NCI-H2196 treated with DMSO at 0.1 percent for 48 hours (cell line): Measurements from ENCODE around the gene RAB36.

Source experiments
- DNase-seq: peaks from one replicate; lab custom pipeline; 2025; ENCODE audit not compliant: unreplicated experiment; lab: John Stamatoyannopoulos, UW

The RAB36 gene

DNA sequence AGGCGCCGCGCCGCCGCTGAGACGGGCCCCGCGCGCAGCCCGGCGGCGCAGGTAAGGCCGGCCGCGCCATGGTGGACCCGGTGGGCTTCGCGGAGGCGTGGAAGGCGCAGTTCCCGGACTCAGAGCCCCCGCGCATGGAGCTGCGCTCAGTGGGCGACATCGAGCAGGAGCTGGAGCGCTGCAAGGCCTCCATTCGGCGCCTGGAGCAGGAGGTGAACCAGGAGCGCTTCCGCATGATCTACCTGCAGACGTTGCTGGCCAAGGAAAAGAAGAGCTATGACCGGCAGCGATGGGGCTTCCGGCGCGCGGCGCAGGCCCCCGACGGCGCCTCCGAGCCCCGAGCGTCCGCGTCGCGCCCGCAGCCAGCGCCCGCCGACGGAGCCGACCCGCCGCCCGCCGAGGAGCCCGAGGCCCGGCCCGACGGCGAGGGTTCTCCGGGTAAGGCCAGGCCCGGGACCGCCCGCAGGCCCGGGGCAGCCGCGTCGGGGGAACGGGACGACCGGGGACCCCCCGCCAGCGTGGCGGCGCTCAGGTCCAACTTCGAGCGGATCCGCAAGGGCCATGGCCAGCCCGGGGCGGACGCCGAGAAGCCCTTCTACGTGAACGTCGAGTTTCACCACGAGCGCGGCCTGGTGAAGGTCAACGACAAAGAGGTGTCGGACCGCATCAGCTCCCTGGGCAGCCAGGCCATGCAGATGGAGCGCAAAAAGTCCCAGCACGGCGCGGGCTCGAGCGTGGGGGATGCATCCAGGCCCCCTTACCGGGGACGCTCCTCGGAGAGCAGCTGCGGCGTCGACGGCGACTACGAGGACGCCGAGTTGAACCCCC lies 35.8 kb downstream of the RAB36 start:
- no peak for DNase-seq

DNA sequence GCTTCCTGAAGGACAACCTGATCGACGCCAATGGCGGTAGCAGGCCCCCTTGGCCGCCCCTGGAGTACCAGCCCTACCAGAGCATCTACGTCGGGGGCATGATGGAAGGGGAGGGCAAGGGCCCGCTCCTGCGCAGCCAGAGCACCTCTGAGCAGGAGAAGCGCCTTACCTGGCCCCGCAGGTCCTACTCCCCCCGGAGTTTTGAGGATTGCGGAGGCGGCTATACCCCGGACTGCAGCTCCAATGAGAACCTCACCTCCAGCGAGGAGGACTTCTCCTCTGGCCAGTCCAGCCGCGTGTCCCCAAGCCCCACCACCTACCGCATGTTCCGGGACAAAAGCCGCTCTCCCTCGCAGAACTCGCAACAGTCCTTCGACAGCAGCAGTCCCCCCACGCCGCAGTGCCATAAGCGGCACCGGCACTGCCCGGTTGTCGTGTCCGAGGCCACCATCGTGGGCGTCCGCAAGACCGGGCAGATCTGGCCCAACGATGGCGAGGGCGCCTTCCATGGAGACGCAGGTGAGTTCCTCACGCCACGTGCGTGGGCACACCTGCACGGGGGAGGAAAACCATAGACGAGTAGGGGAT lies 36.5 kb downstream of the RAB36 start:
- no peak for DNase-seq

DNA sequence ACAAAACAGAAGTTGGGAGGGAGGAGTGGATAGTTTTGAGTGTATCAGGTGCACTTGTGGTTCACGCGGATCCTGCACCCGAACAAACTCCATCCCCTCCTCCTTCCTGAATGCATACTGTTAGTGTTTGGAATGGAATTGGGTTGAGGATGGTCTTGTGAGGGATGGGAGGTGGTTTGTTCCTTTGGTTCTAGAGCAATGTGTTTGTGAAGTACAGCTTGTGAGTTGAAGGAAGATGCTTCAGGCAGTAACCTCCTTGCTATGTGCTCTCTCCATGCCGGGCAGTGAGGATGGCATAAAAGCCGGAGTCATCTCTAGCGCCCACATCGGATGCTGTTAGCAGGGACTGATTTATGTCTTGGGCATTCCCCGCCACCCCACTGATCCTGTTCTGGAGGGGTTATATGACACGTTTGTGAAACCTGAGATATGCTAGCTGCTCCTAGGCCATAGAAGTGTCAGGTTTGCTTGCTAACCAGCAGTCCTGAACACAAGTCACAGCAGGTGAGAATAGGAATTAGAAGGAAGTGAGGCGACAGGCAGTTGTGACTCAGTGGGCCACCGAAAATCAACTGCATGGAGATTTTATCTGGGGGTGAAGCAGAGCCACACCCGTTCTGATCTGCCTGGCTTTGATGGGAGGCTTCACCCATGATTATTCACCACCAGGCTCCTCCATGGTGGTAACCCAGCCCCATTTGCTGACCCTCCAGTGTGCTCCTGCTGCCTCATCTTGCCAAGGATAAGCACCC lies 37.2 kb downstream of the RAB36 start:
- DNase-seq, result no peak

DNA sequence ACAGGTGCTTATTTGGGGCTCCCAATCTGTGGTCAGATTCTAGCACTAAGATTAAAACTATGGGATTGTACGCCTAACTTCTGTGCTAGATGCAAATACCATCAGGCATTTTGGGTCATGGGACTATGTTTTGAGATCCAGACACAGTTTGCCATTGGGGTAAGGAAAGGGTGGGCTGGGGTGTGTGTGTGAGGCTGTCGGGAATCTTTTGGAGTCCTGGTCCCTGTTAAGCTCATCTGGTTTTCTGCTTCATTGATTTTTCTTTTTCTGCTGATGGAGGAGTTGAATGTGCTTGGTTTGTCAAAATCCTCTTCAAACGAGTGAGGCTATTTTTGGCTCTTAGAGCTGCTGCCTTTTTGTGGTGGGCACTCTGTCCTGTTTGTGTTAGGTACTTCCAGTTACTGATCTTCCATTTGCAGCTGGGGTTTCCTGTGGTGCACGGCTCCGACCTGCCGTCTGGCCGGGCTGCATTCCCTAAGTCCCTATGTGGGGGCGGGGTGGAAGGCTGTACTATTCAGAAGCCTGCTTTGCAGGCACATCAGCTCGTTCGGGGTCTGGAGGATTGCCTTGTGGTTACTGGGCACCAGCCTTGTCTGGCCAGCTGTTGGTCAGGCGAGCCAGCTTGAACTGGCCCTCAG lies 37.9 kb downstream of the RAB36 start:
- DNase-seq, result no peak

DNA sequence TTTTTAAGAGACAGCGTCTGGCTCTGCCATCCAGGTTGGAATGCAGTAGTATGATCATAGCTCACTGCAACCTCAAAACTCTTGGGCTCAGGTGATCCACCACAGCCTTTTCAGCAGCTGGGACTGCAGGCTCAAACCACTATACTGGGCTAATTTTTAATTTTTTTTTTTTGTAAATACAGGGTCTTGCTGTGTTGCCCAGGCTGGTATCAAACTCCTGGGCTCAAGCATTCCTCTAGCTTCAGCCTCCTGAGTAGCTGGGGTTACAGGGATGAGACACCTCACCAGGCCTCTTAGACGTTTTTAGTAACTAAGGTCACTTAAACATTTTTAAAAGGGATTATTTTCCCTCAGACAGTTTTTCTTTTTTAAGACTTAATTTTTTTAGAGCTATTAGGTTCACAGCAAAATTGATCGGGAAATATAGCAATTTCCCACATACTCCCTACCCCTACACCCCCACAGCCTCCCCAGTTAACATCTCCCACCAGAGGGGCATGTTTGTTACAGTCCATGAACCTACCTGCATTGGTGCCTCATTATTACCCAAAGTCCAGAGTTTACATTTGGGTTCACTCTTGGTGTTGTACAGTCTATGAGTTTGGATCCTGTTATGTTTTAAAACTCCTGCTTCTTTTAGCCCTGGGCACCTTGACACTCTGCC lies 39.0 kb downstream of the RAB36 start:
- DNase-seq, result no peak

DNA sequence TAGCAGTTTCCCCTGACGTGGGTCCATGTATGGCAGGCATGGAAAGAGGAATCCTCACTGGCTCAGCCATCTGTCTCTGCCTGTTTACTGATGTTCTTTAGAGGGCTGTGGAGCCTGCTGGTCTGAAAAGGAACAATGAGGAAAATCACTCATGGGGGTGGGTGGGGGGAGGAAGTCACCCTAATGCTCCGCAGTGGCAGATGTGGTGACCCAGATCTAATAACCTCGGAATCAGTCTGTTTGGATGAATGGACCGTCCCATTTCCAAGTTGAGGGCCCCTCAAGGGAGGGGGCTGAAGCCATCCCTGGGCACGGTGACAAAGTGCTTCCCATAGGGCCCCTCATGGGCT lies 39.5 kb downstream of the RAB36 start:
- DNase-seq, result no peak

DNA sequence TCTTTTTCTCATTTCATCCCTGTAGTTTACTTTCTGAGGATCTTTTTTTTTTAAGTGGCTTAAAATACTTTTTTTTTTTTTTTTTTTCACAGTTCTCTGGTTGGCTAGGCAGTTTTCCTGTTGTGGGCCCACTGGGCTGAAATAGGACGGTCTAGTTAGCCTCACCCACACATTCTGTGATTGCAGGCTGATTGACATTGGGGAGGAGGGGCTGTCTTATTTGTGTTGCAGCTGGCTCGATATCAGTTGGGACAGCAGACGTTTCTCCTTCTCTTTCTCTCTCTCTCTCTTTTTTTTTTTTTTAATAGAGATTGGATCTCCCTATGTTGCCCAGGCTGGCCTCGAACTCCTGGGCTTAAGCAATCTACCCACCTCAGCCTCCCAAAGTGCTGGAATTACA lies 41.9 kb downstream of the RAB36 start:
- no peak for DNase-seq

DNA sequence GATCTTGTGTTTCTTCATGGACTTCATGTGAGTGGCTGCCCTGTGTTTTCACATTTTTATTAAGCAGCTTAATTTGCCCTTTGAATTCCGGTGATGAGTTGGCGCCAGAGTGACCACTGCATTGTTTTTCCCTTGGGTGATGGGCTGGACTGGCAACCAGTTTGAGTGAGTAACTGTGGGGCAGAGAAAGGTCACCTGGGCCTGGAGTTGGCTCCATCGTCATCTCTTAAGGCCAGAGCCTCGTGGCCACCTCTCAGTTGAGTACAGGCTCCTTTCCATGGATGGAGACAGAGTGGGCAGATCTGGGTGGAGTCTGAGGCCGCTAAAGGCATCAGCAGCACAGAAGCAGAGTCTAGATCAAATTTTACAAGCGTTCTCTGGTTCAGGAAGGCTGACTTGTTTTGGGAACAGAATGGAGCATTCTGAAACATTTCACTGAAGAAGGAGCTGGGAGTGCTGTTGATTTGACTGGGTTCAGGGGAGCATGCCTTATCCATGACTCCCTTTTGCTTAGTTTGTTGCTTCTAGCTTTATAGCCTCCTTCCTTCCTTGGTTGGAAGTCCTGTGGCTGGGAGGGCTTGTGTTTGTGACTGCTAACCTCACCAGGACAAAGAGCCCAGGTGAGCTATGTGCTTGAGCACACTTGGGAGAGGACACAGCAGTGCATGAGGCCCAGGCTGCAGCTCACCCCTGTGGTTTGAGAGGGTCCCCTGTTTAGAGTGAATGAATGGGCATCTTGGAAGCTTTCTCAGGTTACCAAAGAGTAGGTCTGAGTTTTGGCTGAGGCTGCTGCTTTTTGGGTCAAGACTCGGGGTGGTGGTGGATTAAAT lies 42.8 kb downstream of the RAB36 start:
- DNase-seq, result no peak

DNA sequence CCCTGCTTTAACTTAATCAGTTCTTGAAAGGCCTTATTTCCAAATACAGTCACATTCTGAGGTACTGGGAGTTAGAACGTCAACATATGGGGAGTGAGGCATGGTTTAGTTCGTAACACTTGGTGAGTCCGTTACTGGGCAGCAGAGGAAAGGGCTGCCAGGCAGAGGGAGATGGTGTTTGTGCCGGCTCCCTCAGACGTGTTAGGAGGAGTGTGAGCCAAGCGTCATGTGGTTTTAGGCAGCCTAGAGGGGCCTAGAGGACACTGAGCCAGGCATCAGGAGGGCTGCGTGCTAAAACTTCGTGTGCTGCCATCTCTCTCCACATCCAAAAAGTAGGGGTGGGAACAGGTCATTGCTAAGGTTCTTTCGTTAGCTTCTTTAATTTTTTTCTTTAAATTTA lies 45.2 kb downstream of the RAB36 start:
- DNase-seq, result no peak

DNA sequence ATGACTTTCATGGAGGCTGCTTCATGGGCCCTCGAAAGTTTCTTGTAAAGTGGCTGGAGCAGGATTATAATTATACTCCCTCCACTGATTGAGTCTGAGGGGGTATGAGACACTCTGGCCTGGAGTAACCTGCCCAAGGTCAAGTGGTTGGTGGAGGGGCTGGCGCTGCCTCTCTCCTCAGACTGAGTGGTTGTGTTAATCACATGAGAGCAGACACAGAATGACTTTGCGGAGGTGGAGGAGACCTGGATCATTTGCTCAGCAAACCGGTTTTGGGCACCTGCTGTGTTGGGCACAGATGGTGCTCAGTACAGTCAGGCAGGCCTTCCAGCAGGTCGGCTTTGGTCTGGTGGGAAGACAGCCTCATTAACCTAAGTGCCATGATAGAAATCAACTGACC lies 46.9 kb downstream of the RAB36 start:
- DNase-seq, result peak; percentile 43

DNA sequence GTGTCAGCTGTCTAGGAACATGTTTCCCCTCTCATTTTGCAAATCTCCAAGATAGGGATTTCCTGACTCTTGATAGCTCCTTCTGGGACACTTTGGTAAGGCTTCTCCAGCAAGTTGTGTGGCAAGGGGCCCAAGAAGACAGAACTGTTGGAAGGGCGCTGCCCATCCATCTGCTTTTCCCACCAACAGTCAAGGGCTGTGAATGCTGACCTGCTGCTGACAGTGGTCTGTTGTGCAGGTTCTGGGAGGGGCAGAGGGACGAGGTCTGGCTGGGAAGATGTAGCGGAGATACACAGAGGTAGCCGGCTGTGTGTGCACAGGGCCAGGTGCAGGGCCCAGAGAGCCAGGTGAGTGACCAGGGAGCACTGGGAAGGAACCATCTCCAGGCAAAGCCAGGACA lies 47.3 kb downstream of the RAB36 start:
- no peak for DNase-seq

DNA sequence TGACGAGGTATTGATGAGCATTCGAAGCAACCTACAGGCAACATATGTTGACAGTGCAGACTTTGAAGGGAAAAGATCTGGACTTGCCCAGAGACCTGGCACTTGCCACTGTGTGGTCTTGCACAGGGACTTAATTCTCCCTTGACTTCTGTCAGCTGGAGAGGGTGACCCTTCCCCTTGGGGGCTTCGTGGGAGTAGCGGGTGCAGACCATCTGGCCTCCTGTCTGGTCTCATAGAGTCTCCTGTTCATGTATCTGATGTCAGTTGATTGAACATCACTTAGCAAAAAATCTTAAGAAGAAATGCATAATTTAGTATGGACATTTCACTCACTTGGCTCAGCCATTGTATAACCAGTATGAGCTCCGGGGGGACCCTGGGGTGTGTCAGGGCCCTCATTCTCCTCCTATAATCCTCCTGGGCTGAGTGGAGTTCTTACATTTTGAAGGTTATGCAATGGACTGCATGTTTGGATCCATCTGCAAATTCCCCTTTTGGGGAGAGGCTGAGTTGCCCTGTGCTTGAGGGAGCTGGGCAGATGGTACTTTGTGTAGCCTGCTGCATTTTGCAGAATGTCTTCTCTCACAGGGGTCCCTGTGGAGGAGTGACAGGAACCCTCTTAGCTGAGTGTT lies 48.0 kb downstream of the RAB36 start:
- no peak for DNase-seq

DNA sequence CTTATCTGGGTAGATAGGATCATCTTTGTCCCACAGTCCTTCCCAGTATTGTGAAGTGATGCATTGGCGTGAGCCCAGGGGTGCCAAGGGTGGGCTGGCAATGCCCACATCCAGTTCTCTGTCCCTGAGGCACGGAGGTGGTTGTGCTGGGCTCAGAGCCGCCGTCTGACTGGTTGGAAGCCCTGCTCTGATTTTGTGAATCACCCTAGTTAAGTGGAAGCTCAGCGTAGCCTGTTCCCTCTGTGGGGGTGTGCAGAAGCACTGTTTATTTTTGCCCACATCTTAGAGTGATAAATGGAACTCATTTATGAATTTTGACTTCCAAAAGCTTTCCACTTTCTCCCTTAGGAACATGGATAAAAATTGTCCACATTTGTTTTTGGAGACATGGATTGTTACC lies 48.6 kb downstream of the RAB36 start:
- no peak for DNase-seq

DNA sequence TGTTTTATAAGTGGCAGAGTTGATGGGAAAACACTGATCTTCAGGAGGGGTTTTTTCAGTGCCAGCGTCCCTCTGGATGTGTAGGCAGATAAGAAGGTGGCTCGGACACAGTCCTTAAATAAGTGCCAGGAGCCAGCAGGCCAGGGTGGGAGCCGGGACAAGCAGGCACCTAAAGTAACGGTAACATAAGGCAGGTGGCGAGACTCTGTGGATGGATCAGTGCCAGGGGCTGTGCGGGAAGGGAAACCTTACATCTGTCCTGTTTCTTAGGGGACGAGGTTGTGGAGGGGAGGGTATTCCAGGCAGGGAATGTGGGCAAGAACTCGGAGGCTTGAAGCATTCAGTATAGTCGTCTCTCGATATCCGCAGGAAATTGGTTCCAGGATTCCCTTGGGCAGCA lies 50.9 kb downstream of the RAB36 start:
- DNase-seq, result no peak

DNA sequence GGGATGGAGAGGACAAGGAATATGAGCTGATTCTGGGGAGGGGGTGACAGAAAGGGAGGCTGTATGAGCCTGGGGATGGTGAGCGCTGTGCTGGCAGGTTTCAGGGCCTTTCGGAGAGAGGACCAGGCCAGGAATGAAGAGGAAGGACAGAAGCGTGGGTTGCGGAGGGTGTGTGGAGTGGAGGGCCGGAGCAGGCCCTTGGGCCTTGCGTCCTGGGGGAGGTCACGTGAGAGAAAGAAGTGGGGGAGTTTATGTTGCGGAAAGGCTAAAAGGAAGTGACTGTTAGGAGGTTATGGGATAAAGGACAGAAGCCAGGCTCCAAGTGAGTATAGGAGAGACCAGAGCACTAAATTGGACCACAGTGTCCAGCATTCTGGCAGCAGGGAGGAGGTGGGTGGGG lies 52.6 kb downstream of the RAB36 start:
- DNase-seq, result no peak

DNA sequence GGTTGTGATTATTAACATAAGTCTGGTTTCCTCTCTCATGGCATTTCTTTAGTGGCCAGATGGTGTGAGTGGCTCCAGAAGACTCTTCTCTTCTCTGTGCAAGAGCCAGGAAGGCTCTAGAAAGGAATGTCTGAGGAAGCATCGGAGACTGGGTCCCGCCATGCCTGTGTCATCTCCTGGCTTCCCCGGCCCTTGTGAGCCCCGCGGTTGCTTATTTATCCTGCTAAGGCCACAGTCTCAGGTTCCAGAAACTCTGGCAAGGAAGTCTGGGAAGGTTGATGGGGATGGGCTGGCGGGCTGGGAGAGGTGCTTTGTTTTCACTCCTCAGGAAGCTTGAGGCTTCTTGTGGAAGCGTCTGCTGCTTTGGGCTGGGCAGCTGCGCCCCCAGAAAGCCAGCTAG lies 53.9 kb downstream of the RAB36 start:
- no peak for DNase-seq

DNA sequence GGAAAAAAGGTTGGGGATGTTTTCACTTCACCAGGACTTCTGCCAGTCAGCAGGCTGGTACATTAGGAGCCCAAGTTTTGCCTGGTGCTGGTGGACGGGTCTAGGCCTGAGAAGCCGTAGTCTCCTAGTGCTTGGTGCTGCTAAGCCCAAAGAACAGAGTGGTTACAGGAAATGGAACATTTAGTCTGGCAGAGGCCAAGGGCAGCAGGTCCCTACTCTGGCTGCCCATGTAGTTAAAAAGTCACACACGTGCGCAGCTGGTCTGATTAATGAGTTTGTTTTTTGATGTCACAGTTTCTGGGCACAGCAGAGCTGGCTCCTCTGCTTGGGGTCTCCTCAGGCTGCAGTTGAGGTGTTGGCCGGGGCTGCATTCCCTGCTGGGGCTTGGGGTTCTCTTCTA lies 55.6 kb downstream of the RAB36 start:
- no peak for DNase-seq

DNA sequence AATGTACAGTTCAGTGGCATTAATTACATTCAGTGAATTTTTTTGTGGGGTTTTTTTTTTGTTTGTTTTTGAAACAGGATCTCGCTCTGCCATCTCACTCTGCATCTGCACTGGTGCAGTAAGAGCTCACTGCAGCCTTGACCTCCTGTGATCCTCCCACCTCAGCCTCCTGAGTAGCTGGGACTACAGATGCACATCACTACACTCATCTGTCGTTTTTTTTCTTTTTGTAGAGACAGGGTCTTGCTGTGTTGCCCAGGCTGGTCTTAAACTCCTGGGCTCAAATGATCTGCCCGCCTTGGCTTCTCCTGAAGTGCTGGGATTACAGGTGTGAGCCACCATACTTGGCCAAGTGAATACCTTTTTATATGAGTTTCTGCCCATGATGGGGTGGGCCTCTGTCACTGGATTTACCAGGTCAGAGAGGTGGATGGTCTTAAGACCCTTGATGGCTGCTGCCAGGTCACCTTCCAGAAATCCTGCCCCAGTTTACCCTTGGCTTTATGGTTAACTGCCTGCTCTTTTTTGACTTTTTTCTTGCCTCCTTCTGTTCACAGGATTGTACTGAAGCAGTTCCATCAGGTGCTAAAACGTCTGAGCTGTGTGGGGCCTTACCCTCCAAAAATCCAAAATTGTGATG lies 57.7 kb downstream of the RAB36 start:
- DNase-seq, result no peak

DNA sequence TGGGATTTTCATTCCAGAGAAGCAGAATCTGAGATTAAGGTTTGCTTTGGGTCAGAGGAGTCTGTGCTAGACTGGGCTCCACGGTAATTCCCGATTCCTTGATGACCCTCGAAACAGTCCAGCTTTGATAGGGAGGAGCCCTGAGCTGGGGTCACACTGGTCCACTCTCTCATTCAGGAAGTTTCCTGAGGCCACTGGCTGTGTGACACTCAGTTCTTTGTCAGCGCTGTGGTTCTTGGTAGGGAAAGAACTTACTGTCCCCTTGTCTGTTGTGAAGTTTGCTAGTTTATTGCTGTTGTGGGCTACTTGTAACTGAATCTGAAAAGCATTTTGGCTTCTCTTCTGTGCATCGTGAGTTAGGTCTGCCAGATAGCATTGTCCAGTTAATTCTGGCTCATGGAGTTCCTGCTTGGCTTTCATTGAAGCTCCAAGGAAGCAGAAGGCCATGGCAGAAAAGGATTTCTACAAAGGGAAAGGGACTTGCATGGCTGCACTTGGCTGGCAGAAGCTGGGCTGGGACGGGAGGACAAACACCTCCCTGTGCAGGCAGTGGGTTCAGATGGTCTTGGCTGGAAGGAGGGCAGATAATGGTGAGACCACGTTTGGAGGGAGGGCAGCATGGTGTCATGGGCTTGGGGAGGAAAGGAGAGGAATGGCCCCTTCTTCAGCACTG lies 58.3 kb downstream of the RAB36 start:
- DNase-seq, result no peak
